Superior temporal gyrus (tissue), 1 donor: Measurements from ENCODE around the gene TELO2.

Experiments
- DNase-seq: peaks from one replicate; pipeline ENCODE4 v3.0.0-alpha.2; 2016; ENCODE audit errors: extremely low spot score

TELO2 gene

DNA sequence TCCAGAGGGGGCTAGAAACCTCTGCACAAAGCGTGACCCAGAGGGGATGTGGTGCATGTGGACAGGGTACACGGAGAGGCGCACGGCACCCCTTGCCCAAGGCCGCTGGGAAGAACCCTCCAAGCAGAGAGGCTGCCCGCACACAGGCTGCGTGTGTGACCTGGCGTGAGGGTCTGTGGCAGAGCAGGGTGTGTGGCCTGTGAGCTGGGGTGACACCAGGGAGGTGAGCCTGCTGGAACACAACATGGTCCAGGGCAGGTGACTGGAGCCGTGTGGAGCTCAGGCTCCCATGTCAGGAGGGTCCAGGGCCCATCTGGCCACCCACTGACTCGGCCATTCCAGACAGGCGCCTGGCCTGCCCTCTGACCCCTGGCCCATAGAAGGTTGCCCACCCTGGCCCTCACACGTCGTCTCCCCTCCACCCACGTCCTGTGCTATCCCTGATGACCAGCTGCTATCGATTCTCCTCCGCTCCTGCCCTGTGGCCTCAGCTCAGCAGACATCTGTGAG lies 25.5 kb downstream of the TELO2 start:
- no peak for DNase-seq

DNA sequence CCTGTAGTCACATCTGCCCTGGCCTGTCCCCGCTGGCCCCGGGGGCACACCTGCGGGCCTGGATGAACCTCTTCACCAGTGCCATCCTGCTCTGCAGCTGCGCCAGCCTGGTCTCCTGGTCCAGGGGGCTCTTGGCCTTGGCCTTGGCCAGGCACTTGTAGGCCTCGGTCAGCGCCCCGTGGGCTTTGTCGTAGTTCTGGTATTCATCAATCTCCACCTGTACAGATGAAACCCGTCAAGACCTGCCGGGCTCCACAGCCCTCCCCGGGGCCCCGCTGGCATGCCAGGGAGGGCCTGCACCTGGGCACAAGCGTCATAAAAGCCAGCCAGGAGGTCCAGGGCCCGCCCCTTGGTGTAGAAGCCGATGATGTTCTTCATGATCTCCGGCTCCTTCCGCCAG lies 26.7 kb downstream of the TELO2 start:
- no peak for DNase-seq

DNA sequence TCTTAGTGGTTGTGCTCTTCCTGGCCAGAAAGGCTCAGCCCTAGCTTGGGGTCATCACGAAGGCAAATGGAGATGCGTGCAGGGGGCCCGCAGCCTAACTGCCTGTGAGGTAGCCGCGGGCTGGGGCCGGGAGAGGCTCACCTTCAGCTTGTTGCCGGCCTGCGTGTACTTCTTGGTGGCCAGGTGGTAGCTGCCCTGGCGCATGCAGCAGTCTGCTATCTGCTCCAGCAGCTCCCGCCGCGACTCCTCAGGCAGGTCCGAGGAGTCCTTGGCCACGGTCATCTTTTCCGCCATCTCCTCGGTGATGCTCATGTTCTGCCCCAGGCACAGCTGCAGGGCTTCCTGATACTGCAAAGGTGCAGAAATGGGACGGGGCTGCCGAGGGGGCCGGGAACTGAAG lies 27.3 kb downstream of the TELO2 start:
- DNase-seq: no peak

DNA sequence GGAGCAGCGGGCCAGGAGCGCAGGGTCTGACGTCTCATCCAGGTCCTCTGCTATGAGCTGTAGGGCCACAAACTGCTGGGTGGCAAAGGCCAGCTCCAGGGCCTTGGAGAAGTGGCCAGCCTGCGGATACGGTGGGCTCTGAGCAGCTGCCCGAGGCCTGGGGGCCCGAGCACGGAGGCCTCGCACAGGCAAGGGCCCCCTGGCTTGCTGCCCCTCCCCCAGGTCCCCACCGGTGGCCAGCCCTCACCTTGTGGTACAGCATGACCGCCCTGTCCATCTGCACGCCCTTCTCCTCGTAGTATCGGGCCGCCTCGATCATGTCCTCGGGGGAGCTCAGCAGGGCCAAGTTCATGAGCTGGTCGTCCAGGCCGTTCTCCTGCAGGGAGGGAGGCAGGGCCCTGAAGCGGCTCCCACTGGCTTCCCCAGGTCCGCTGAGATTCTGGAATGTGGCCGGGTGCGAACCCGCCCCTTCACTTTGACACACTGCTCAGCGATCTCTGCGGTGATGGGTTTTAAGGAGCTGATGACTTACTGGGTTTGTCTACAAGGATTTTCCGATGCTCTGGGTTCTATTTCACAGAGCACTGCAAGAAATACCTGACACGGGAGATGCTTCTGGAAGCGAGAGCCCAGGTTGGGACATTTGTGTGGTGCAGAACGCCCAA lies 30.6 kb downstream of the TELO2 start:
- no peak for DNase-seq

DNA sequence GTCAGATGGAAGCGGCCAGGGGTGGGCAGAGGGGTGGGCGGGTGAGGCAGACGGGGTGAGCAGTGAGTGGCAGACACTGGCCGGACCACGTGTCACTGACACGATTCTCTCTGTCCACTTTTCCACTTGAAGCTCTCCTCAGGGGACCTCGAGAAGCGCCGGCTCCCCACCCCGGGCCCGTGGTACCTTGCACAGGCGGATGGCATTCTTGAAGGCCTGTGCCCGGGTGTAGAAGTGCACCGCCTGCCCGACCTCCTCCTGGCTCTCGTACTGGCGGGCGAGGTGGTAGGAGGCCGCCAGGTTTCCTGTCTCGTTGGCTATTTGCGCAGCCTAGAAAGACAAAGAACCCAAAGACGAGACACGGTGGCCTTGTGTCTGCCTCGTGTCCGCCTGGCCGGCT lies 31.2 kb downstream of the TELO2 start:
- no peak for DNase-seq

DNA sequence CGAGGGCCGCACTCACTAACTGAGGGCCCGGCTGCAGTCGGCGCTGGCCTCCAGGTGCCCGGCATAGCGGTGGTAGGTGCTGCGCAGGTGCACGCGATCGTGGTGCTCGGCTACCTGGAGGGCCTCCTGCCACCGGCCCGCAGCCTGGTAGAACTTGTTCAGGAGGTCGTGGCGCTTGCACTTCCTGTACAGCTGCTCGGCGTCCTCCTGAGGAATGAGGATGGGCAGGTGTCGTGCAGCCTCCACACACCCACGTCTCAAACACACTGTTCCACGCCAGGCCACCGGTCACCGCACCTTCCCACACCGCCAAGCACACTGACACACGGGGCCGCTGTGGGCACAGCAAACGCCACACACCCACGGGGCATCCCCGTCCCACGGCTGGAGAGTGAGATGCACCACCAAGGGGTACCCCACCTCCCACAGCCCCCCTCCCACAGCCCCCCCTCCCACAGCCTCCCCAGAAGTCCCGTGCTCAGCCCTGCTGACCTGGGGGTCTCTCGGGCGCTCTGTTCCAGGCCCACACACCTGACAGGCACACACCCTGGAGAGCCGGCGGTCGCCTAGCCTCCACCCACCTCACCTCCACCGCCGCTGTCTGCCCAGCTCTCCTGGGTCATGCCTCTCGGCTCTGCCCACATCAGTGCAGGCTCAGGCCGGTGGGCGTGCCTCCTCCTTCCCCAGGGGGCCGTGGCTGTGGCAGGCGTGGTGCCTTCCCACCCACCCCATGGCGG lies 32.9 kb downstream of the TELO2 start:
- DNase-seq: no peak

DNA sequence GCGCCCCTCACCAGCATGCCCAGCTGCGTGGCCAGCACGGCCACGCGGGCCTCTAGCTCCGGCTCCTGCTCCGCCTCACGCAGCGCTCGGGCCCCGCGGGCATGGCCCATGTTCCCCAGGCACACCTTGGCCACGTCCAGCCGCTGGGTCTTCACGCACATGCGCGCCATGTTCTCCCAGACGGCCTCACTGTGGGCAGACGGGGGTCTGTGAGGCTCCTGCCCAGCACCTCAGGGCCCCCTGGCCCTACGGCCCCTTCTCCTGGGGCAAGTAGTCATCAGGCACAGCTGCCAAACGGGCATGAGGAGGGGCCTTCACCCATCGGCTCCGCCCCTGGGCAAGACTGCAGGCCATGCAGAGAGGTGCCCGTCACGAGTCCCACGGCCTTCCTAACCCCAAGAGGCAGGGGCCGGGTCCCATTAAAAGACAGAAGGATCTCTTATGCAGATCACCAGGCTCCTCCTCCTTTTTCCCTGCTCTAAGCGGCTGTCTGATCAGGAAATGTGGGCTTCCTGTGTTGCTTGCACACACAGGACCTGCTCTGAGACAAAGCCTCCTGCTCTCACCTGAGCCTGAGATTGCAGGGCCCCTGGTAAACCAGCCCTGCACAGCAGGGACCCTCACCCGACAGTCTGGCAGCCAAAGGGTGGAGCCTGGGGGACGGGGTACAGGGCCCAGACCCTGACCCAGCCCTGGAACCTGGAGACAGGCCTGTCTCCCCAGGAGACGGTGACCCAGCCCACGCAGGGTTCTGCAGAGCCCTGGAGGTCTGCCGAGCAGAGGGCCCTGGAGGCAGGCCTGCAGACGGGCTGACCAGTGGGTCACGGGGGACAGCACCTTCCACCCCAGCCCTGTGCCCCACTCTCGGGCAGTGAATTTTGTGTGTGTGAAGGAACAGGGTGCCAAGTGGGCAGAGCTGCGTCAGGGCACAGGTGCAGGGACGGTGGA lies 33.7 kb downstream of the TELO2 start:
- DNase-seq: no peak

DNA sequence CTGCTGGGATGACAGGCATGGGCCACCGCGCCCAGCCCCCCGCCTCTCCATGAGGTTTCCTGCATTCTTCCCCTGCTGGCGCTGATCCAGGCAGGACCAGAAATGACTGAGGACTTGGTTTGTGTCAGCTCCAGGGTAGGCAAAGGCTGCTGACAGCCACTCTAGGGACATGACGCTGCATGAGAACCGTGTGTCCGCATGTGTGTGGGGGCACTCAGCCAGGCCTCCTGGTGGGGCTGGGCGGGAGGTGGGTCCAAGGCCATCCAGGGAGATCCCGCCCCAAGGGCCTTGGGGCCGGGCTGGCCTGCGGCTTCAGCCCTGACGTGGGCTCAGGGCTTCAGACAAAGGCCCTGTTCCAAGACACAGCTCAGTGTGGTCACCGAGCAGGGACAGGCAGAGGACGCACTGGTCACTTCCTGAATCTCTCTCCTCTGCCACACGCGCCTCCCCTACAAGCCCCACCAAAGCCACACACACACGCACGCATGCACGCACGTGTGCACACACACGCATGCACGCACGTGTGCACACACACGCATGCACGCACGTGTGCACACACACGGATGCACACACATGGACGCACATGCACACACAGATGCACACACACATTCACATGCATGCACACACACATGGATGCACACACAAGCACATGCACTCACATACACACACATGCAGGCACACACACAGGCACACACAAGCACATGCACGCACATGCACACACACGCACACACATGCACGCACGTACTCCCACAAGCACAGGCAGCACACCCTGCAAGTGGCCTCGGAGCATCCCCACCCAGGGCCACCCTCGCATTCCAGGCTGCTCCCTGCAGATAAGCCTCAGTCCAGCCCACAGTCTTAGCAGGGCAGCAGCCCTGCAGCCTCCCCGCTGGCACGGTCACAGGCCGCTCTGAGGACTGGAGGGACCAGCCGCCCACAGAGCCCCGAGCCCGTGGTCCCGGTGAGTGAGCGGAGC lies 35.0 kb downstream of the TELO2 start:
- DNase-seq: no peak

DNA sequence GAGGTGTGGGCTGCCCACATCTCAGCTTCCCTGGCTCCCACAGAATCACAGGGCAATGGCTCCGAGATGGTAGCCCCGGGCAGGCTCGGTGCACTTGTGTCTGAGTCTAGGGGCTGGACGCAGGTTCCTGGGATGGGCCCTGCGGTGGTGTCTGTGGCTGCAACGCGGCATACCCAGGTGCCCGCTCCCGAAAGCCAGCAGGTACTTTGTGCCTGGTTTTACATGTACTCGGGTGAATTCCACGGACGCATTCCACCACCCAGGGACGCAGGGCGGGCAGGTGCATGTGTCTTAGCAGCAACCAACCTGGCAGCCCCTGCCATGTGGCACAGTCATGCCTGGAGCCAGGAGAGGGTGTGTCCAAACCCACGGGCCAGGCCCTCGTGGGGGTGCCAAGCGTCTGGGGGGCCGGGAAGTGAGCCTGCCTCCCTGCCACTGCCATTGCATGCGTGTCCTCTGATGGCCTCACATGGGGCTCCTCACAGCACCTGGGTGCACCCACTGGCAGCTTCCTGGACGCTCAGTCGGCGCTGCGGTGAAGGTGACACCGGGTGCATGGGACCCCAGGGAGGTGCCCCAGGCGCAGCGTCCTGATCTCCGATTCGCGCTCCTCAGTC lies 35.9 kb downstream of the TELO2 start:
- no peak for DNase-seq

DNA sequence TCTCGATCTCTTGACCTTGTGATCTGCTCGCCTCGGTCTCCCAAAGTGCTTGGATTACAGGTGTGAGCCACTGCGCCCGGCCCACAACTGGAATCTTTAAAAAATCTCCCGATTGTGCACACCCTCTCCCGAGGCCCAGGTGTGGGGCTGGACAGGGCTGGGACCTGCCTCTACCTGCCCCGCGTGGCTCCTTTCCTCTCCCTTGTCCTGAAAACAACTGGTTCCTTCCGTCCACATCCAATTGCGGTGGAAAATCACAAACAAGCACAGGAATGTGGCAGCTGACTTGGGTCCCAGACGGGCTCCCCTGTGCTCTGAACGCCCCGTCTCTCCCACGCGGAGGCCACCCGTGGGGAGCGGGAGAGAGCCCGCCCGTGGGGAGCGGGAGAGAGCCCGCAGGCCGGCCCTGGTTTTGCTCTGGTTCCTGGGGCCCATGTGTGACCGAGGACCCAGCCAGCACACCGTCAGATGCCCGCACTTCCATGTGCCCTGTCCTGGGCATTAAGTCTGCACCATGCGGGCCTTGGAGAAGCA lies 37.3 kb downstream of the TELO2 start:
- DNase-seq: no peak

DNA sequence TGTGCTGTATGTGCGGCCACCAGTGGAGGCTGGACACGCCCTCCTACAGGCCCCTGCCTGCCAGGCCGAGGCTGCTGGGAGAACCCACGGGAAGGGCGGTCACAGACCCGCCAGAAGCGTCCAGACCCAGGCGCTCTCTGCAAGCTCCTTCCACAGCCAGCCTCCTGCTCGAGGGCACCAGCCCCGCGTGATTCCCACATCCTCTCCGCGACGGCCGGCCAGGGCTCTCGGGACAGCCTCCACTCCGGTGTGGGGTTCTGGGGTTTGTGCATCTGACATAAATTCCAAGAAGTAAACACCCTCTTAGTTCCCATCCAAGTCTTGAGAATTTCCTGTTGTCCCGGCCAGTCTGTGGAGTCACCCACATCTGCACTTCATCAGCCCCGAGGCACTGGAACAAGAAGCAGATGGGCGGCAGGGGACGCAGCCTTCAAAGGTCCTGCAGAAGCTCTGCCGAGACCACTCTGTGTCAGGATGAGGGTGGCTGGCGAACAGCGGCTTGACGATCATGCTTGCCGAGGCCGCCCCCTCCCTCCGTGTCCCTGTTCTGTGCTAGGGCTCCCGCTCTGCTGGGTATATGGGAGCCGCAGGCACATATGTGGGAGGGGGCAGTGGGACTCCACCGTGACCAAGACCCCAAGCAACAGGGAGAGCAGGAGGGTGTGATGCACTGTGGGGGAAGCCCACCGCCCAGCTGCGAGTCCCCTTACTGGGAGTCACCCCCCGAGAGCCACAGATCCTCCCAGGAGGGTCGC lies 37.9 kb downstream of the TELO2 start:
- no peak for DNase-seq

DNA sequence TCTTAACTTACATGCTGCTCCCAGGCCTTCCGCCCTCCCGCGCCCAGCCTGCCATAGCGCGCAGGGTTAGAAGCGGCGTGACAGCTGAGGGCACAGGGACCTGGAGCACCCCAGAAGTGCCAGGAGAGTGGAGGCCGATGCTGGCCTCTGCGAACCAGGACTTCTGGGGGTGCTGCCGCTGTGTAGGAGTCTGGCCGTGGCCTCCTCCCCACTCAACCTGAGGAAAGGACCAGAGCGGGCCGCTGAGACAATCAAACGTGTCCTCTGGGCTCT lies 38.4 kb downstream of the TELO2 start:
- DNase-seq: no peak

DNA sequence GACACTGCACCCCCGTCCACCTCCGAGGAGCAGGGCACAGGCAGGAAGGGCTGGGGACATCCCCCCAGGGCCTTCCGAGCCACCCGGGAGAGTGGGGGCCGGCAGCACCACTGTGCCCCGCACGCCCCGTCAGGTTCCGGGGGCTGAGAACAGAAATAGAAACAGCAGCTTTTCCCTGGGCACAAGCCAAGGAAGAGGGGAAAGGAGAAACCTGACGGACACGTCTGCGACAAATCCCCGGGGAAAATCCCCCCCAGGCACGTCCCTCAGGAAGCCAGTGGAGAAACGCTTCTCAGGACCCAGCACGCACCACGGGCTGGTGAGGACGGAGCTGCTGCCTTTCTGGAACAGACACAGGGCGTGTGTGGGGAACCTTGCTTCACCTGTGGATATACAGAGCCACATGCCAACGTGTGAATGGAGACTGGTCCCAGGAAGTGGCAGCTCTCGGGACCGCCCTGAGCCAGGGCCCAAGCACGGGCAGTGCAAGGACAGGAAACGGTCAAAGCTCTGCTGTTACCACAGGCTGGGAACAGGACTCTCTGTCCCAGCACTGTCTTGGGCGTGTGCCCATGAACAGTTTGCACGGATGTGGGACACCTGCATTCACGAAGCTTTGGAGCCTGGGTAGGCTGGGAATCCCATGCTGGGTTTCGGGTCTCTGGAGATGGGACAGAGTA lies 39.1 kb downstream of the TELO2 start:
- no peak for DNase-seq

DNA sequence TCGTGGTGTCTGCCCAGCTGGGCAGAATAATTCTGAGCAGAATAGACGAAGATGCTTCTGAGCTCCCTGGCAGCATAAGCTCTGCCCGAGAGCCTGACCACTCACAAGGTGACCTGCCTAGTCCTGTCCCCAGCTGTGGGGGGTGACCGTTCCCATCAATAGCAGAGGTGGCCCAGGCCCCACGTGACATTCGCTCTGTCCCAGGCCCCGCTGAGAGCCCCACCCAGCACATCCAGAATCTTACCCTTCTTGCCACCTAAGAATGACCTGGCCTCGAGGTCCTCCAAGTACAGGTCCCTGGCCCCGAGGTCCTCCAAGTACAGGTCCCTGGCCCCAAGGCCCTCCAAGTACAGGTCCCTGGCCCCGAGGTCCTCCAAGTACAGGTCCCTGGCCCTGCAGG lies 39.6 kb downstream of the TELO2 start:
- DNase-seq: no peak

DNA sequence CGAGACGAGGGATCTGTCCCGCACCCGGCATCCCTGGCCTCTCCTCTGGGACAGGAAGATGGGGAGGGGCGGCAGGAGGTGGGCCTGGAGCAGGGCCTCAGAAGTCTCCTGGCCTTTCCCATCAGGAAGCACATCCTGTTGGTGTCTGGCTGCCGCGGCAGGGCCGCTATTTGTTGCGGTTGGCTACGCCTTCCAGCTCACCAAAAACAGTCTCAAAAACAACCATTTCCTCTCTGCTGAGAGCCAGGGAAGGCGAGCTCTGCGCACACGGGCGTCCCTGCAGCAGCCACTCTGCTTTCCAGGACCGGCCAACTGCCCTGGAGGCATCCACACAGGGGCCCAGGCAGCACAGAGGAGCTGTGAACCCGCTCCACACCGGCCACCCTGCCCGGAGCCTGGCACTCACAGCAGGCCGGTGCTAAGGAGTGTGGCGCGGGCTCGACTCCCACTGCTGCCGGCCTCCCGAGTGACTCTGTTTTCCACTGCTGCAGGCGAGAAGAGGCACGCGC lies 40.3 kb downstream of the TELO2 start, which contains the start of gene TMEM204:
TSS of gene TMEM204 (plus strand) at position 224 of the 509 bp plus-strand sequence. CDS start 610 bp downstream, outside the sequence.
- DNase-seq: no peak

DNA sequence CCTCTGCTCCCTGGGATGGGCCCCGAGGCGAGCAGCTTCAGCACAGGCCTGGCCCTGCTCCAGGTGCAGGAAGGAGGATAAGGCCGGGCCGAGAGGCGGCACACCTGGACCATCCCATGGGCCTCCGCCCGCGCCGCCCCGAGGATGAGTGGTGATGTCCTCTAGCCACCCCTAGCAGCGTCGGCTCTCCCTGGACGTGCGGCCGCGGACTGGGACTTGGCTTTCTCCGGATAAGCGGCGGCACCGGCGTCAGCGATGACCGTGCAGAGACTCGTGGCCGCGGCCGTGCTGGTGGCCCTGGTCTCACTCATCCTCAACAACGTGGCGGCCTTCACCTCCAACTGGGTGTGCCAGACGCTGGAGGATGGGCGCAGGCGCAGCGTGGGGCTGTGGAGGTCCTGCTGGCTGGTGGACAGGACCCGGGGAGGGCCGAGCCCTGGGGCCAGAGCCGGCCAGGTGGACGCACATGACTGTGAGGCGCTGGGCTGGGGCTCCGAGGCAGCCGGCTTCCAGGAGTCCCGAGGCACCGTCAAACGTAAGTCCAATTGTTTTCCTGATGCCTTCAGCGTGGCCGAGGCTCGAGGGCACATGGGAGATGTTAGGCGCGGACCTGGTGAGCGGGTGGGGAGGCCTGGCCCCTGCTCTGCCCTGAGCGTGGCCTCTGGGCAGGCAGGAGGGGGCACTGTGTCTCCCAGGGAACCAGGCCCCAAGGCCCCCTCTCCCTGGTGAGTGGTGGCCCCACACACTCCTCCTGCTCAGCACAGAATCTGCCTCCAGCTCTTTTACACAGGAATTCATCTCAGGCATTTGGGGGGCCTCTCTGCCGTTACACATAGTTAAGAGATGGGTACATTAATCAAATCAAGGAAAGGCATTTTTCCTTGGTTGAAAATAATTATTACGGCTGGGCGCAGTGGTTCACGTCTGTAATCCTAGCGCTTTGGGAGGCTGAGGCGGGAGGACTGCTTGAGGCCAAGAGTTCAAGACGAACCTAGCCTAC lies 41.2 kb downstream of the TELO2 start:
- DNase-seq: no peak

DNA sequence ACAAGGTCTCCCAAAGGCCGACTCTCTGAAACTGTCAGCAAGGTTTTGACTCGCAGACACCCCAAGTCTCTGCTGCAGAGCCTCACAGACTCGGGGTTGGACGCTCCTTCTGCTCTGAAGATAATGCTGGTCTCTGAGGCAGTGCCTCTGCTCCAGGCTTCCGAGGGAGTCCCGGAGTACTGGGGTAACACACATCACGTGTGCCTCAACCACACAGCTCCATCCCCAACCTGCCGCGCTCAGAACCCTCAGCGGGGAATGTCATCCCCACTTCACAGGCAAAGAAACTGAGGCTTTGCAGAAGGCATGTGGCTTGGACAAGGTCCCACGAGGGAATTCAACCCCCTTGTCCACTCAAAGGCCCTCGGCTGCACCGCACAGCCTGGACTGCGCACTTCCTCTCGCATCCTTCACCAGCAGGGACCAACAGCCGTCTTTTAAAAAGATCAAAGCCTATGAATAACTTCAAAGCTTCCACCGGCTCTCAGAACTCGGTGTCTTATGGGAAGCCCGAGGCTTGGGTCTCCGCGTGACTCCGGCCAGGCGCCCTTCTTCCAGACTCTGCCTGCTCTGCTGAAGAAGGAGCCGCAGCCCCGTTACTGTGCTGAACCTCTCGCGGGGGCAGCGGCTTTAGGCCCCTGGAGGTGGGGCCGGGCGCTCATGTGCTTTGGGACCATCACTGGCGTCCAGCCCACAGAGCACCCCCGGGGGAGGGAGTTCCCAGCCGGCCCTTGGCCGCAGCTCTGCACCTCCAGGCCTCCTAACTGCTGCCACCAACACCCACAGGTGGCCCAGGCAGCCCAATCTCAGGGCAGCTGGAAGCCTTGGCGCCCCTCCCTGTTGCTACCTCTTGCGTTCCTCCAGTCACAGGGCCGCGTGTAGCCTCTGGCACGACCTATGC lies 42.5 kb downstream of the TELO2 start:
- DNase-seq: no peak
